ENCODE measurements around the gene TGFB1I1.

DNA sequence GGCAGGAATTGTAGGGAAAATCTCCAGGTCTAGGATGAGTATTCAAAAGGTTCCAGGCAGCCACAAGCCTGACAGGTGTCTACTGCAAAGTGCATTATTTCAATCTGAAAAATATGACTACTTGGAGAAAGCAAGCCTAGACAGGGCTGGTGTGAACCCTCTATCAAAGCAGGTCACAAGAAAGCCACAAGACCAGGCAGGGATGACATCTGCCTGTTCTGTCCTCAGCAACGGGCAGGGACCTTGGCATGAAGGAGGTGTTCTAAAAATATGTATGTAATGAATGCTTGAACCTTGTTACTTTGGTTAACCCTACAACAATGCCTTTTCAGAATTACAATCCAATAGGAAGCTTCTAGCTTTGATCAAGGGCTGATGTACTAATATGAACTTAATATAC is 42.6 kb upstream of the TGFB1I1 start:
- TF ChIP-seq, protein P1, sequence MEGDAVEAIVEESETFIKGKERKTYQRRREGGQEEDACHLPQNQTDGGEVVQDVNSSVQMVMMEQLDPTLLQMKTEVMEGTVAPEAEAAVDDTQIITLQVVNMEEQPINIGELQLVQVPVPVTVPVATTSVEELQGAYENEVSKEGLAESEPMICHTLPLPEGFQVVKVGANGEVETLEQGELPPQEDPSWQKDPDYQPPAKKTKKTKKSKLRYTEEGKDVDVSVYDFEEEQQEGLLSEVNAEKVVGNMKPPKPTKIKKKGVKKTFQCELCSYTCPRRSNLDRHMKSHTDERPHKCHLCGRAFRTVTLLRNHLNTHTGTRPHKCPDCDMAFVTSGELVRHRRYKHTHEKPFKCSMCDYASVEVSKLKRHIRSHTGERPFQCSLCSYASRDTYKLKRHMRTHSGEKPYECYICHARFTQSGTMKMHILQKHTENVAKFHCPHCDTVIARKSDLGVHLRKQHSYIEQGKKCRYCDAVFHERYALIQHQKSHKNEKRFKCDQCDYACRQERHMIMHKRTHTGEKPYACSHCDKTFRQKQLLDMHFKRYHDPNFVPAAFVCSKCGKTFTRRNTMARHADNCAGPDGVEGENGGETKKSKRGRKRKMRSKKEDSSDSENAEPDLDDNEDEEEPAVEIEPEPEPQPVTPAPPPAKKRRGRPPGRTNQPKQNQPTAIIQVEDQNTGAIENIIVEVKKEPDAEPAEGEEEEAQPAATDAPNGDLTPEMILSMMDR (IDR thresholded peaks at IDR 0.05; ENCODE audit: low read length) = no peak
- TF ChIP-seq EZH2 (IDR thresholded peaks at IDR 0.05; ENCODE audit: borderline replicate concordance, low read length) = no peak

Measured in OCI-LY1 (cell line).